HepG2 (cell line): ENCODE results near the gene ATL2. TPM values are rescaled to one million over a fixed set of nuclear protein-coding genes. Genes with fewer than 3 reads are reported as not detected.

Experiments
- BRCA1 ChIP-seq: sonication (generic); formaldehyde crosslinking; IDR thresholded peaks from 2 replicates; pipeline ENCODE4 v1.4.0; 2020; ENCODE audit warnings: missing genetic modification reagents
- GTF2F1 ChIP-seq: fragments of 150-350 bp; IDR thresholded peaks from 2 replicates; pipeline ENCODE4 v1.6.1; 2014; ENCODE audit warnings: low read length
- HDAC1 ChIP-seq: sonication (generic); formaldehyde crosslinking; IDR thresholded peaks from 2 replicates; pipeline ENCODE4 v1.5.1; 2020; ENCODE audit warnings: mild to moderate bottlenecking, missing genetic modification reagents
- NCOA2 ChIP-seq: sonication (generic); formaldehyde crosslinking; IDR thresholded peaks from 2 replicates; pipeline ENCODE4 v1.8.0; 2022; ENCODE audit warnings: inconsistent platforms
- NFE2 ChIP-seq: sonication (generic); formaldehyde crosslinking; IDR thresholded peaks from 2 replicates; pipeline ENCODE4 v1.4.0; 2020; ENCODE audit warnings: missing genetic modification reagents
- PHF21A ChIP-seq: sonication (generic); formaldehyde crosslinking; IDR thresholded peaks from 2 replicates; pipeline ENCODE4 v1.5.0; 2020; ENCODE audit warnings: mild to moderate bottlenecking, missing genetic modification reagents
- SNAPC2 ChIP-seq: sonication (generic); formaldehyde crosslinking; IDR thresholded peaks from 2 replicates; pipeline ENCODE4 v1.8.1; 2022; ENCODE audit warnings: mild to moderate bottlenecking, missing genetic modification reagents
- XBP1 ChIP-seq: sonication (generic); formaldehyde crosslinking; IDR thresholded peaks from 2 replicates; pipeline ENCODE4 v1.5.0; 2020; ENCODE audit warnings: missing genetic modification reagents
- ZNF549 ChIP-seq: sonication (generic); formaldehyde crosslinking; IDR thresholded peaks from 2 replicates; pipeline ENCODE4 v1.5.0; 2020; ENCODE audit warnings: missing genetic modification reagents
- ZNF720 ChIP-seq: sonication (generic); formaldehyde crosslinking; IDR thresholded peaks from 2 replicates; pipeline ENCODE4 v1.4.0; 2020; ENCODE audit warnings: missing genetic modification reagents
- ZNF878 ChIP-seq: sonication (generic); formaldehyde crosslinking; IDR thresholded peaks from 2 replicates; pipeline ENCODE4 v1.8.1; 2023; ENCODE audit warnings: mild to moderate bottlenecking, missing genetic modification reagents, moderate library complexity
- polyA plus RNA-seq, 8 experiments: library from polyadenylated mRNA; depleted of rRNA in 3 of 8; stranded (reverse) in 7 of 8; unstranded in 1 of 8; fragments of >200 nt; fragmentation: Illumina TruSeq in 4 of 8; extraction: Trizol in 4 of 8; gene quantifications; 2 replicates each; pipeline versions ENCODE4 v1.2.1 to v1.2.3, GENCODE V29; 2011 to 2016; ENCODE audit warnings: low read depth in 4 of 8, missing spikeins in 1 of 8, mixed read lengths in 1 of 8; ENCODE audit not compliant: insufficient read depth in 1 of 8
- total RNA-seq, 5 experiments: library from RNA; depleted of rRNA; stranded (reverse); fragments of >200 nt; fragmentation: Illumina TruSeq; extraction: Trizol; gene quantifications; 2 replicates each; pipeline ENCODE4 v1.2.3, GENCODE V29; 2016; ENCODE audit warnings: low read depth in 1 of 5
- TF ChIP-seq, protein P1 (sequence below): sonication (generic); formaldehyde crosslinking; IDR thresholded peaks from 2 replicates; pipeline ENCODE4 v1.9.0; 2021; ENCODE audit warnings: missing genetic modification reagents, borderline replicate concordance
- TF ChIP-seq, protein P2 (sequence below): fragments of 450-650 bp; IDR thresholded peaks from 2 replicates; pipeline ENCODE4 v1.6.1; 2017; ENCODE audit warnings: mild to moderate bottlenecking
- TF ChIP-seq, protein P3 (sequence below): sonication (generic); formaldehyde crosslinking; IDR thresholded peaks from 2 replicates; pipeline ENCODE4 v1.5.0; 2020; ENCODE audit warnings: mild to moderate bottlenecking, missing genetic modification reagents, moderate library complexity
- TF ChIP-seq, protein P4 (sequence below): sonication (generic); formaldehyde crosslinking; IDR thresholded peaks from 2 replicates; pipeline ENCODE4 v1.4.0; 2020; ENCODE audit warnings: mild to moderate bottlenecking, missing genetic modification reagents
- TF ChIP-seq, protein P5 (sequence below): sonication (generic); formaldehyde crosslinking; IDR thresholded peaks from 2 replicates; pipeline ENCODE4 v1.5.1; 2020; ENCODE audit warnings: mild to moderate bottlenecking, missing genetic modification reagents

ATL2 gene
- total and polyA plus RNA-seq, 2 of the 13 experiments (the other 11 are each of a cell fraction or from before 2014, with no cell fraction given) = 56.5 to 119 TPM

DNA sequence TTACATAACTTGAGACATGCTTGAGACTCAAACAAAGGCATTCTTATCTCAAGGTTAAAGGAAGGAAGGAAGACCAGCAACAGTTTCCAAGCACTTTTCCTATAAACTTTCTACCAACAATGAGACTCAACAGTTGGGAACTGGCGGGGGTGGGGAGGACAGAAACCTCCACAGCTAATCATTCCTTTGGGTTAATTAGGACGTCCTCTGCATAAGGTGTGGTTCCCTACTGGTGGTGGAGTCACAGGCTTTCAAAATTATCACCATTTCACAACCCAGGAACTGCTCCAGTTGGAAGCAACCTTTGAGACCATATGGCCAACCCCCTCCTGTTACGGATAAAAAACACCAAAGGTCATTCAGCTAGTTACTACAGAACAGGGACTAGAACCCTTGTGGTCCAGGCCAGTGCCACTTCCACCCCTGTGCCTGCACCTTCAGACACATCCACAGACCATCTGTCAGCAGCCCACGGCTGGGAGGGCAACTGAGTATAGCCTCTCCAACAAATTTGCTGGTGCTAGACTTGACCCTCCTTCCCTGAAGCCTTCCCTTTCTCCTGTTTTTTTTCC is 30.1 kb upstream of the ATL2 start (continued):
- TF ChIP-seq, protein P1, sequence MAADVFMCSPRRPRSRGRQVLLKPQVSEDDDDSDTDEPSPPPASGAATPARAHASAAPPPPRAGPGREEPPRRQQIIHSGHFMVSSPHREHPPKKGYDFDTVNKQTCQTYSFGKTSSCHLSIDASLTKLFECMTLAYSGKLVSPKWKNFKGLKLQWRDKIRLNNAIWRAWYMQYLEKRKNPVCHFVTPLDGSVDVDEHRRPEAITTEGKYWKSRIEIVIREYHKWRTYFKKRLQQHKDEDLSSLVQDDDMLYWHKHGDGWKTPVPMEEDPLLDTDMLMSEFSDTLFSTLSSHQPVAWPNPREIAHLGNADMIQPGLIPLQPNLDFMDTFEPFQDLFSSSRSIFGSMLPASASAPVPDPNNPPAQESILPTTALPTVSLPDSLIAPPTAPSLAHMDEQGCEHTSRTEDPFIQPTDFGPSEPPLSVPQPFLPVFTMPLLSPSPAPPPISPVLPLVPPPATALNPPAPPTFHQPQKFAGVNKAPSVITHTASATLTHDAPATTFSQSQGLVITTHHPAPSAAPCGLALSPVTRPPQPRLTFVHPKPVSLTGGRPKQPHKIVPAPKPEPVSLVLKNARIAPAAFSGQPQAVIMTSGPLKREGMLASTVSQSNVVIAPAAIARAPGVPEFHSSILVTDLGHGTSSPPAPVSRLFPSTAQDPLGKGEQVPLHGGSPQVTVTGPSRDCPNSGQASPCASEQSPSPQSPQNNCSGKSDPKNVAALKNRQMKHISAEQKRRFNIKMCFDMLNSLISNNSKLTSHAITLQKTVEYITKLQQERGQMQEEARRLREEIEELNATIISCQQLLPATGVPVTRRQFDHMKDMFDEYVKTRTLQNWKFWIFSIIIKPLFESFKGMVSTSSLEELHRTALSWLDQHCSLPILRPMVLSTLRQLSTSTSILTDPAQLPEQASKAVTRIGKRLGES (CRISPR knock-in tag) = no peak
- TF ChIP-seq, protein P2, sequence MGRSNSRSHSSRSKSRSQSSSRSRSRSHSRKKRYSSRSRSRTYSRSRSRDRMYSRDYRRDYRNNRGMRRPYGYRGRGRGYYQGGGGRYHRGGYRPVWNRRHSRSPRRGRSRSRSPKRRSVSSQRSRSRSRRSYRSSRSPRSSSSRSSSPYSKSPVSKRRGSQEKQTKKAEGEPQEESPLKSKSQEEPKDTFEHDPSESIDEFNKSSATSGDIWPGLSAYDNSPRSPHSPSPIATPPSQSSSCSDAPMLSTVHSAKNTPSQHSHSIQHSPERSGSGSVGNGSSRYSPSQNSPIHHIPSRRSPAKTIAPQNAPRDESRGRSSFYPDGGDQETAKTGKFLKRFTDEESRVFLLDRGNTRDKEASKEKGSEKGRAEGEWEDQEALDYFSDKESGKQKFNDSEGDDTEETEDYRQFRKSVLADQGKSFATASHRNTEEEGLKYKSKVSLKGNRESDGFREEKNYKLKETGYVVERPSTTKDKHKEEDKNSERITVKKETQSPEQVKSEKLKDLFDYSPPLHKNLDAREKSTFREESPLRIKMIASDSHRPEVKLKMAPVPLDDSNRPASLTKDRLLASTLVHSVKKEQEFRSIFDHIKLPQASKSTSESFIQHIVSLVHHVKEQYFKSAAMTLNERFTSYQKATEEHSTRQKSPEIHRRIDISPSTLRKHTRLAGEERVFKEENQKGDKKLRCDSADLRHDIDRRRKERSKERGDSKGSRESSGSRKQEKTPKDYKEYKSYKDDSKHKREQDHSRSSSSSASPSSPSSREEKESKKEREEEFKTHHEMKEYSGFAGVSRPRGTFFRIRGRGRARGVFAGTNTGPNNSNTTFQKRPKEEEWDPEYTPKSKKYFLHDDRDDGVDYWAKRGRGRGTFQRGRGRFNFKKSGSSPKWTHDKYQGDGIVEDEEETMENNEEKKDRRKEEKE = no peak
- TF ChIP-seq ZNF720 (CRISPR knock-in tag) = no peak
- TF ChIP-seq XBP1 (CRISPR knock-in tag) = no peak
- TF ChIP-seq ZNF549 (CRISPR knock-in tag) = peak; percentile 64
- TF ChIP-seq, protein P3, sequence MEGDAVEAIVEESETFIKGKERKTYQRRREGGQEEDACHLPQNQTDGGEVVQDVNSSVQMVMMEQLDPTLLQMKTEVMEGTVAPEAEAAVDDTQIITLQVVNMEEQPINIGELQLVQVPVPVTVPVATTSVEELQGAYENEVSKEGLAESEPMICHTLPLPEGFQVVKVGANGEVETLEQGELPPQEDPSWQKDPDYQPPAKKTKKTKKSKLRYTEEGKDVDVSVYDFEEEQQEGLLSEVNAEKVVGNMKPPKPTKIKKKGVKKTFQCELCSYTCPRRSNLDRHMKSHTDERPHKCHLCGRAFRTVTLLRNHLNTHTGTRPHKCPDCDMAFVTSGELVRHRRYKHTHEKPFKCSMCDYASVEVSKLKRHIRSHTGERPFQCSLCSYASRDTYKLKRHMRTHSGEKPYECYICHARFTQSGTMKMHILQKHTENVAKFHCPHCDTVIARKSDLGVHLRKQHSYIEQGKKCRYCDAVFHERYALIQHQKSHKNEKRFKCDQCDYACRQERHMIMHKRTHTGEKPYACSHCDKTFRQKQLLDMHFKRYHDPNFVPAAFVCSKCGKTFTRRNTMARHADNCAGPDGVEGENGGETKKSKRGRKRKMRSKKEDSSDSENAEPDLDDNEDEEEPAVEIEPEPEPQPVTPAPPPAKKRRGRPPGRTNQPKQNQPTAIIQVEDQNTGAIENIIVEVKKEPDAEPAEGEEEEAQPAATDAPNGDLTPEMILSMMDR (CRISPR knock-in tag) = peak; percentile 18; the same call in 1 of the 2 replicates
- peak; percentile 62; the same call in 1 of the 2 replicates for TF ChIP-seq HDAC1 (CRISPR knock-in tag)
- TF ChIP-seq NCOA2 (CRISPR knock-in tag) = peak; percentile 70
- no peak for TF ChIP-seq NFE2 (CRISPR knock-in tag)
- TF ChIP-seq, protein P4, sequence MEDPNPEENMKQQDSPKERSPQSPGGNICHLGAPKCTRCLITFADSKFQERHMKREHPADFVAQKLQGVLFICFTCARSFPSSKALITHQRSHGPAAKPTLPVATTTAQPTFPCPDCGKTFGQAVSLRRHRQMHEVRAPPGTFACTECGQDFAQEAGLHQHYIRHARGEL (CRISPR knock-in tag) = no peak
- peak; percentile 55; the same call in 1 of the 2 replicates for TF ChIP-seq PHF21A (CRISPR knock-in tag)
- TF ChIP-seq GTF2F1 = no peak
- TF ChIP-seq, protein P5, sequence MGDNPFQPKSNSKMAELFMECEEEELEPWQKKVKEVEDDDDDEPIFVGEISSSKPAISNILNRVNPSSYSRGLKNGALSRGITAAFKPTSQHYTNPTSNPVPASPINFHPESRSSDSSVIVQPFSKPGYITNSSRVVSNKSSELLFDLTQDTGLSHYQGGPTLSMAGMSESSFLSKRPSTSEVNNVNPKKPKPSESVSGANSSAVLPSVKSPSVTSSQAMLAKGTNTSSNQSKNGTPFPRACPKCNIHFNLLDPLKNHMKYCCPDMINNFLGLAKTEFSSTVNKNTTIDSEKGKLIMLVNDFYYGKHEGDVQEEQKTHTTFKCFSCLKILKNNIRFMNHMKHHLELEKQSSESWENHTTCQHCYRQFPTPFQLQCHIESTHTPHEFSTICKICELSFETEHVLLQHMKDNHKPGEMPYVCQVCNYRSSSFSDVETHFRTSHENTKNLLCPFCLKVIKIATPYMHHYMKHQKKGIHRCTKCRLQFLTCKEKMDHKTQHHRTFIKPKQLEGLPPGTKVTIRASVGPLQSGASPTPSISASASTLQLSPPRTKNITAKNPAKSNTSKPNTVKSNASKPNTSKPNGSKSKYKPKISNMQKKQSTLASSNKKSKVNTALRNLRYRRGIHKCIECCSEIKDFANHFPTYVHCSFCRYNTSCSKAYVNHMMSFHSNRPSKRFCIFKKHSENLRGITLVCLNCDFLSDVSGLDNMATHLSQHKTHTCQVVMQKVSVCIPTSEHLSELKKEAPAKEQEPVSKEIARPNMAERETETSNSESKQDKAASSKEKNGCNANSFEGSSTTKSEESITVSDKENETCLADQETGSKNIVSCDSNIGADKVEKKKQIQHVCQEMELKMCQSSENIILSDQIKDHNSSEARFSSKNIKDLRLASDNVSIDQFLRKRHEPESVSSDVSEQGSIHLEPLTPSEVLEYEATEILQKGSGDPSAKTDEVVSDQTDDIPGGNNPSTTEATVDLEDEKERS = peak; percentile 83; the same call in 1 of the 2 replicates
- TF ChIP-seq ZNF878 (CRISPR knock-in tag) = no peak
- TF ChIP-seq BRCA1 (CRISPR knock-in tag) = no peak
- no peak for TF ChIP-seq SNAPC2
